GM19043 (cell line): ENCODE measurements around the gene GET3.
A peak's percentile ranks its signal among the peaks of the same experiment; 100 is the strongest.
"Not testable (repeated sequence)": the region's sequence is repeated elsewhere in the genome, so short reads cannot be mapped to it uniquely, and the experiment has no call there.

Experiments used
- ATAC-seq: cut with Tn5 transposase; IDR thresholded peaks from one replicate; pipeline ENCODE4 v1.9.1; 2021; ENCODE audit warnings: low read depth; ENCODE audit not compliant: unreplicated experiment

Gene GET3

DNA sequence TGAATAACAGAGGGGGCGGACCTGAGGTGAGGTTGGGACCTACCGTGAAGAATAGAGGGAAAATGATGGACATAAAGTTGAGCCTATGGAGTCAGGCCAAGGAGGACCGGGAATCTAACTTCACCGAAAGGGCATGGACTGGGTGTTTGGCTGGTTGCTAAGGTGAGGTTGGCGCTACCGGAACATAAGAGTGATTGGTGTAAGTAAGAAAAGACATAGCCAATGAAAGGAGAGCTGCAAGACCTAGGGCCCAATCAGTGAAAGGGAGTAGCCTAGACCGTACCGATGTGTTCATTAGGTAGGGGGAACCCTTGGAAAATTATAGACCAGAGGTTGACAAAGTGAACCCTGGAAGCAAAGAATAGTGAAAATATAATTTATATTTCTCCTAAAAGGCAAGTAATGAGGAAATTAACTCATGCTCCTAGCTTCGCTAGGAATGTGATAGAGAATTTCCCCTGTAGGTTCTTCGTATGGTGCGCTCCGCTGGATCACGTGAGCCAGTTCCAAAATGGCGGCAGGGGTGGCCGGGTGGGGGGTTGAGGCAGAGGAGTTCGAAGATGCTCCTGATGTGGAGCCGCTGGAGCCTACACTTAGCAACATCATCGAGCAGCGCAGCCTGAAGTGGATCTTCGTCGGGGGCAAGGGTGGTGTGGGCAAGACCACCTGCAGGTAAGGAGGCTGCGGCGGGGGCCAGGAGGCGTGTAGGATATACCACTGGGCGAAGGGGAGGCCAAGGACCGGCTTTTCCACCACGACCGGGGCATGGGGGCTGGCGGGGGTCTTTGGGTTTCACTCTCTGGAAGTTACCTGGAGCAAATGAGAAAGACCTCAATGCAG lies at the start of gene GET3:
Gene GET3 (plus strand): TSS at position 503 of the 840 bp plus-strand sequence. CDS start 9 bp downstream, at position 512.
- peak; percentile 80 for ATAC-seq

DNA sequence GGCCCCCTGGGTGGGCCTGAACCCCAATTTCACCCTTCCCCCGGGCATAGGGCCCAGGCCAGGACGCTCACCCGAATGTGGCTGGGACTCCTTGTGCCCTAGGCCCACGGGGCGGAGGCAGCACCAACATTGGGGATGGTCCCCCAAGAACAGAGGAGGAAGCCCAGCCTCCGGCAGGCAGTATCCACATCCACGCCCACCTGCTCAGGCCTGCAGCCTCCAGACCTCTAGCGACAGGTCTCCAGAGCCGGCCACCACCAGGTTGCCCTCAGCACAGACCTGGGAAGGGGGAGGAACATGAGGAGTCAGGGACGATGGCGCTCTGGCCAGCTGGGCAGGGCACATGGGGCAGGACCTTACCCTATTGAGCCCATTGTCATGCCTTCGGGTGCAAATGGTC lies 48.3 kb upstream of the GET3 start:
- ATAC-seq: no peak

DNA sequence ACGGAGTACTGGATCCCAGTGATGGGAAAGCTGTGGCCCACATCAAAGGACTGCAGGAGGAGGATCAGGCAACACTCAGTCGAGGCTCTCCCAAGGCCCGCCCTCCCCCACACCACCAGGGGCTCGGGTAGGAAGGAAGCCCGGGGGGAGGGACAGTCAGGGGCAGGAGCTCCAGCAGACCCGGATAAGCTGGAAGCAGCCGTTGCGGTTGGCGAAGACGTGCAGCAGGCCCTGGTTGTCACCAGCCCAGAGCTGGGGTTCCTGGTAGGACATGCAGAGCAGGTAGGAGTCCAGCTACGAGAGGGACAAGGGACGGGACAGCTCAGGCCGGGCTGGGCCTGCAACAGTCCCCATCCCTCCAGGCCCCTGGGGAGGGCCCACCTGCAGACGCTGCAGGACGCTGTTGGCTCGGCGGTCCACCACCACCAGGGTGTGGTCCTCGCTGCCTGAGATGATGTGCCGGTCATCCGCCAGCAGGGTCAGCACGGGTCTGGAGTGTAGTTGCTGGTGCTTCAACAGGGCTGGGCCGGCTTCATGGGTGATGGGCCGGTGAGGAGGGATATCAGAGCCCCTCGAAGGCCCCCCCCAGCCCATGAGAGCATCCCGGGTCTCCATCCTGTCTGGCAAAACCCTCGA lies 47.6 kb upstream of the GET3 start:
- no peak for ATAC-seq

DNA sequence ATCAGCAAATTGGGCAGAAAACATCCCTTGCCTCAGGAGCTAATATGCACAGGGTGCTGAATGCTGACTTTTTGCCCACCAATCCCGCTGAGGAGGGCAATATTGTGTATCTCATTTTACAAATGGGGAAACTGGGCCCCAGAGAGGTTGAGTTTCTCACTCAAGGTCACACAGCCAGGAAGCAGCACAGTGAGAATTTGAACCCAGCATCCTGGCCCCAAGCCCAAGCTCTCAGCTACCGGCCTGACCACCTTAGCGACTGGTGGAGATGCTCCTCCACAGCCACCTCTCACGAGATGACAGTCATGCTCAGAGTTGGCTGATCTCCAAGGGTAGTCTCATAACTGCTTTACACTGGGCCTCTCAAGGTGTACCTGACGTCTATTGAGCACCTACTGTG lies 44.3 kb upstream of the GET3 start:
- no peak for ATAC-seq

DNA sequence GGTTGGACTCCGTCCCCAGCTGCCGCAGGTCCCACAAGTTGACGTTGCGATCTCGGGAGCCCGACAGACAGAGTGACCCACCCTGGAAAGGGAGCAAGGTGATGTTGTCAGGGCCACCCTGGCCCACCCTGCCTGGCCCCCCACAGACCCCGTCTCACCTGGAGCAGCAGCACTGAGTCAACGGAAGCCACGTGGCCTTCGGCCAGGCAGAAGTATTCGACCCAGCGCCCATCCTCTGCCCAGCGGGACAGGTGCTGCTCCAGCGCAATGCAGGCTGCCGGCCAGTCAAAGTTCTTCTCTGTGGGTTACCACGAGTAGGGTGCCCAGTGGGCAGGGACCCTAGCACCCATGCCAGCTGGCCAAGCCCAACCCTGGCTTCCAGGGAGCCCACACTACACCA lies 42.7 kb upstream of the GET3 start:
- no peak for ATAC-seq

DNA sequence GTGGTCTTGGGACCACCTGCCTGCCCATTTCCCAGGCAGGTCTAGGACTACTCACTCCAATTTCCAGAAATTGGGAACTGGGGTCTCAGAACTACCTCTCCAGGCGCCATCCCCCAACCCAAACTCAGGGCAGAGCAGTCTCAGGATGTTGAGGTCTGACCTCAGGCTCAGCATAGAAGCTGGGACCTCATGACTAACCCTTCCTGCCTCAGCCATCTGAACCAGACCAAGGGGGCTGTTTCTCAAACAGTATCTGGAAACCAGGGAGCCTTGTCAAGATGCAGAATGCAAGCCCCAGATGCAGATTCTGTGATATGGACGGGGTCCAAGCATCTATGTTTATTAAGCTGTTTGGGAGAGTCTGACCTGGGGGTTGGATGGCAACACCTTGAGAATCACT lies 42.2 kb upstream of the GET3 start:
- ATAC-seq: no peak

DNA sequence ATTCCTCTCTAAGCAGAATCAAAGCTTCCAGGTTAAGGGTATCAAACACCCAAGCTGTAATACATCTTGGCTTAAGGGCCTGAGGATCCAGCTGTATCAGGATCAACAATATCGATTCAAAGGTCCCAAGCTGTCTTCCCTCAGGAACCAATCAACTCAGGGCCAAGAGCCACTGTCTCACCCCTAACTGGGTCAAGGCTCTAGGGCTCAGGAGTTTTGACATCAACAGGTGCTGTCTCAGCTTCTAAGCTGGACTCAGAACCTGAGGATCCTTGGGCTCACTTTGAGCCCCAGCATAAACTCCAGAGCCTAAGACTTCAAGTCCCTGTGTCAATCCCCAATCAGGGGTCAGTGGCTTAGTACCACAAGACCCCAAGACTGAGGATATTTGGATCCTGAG lies 41.8 kb upstream of the GET3 start:
- ATAC-seq: no peak

DNA sequence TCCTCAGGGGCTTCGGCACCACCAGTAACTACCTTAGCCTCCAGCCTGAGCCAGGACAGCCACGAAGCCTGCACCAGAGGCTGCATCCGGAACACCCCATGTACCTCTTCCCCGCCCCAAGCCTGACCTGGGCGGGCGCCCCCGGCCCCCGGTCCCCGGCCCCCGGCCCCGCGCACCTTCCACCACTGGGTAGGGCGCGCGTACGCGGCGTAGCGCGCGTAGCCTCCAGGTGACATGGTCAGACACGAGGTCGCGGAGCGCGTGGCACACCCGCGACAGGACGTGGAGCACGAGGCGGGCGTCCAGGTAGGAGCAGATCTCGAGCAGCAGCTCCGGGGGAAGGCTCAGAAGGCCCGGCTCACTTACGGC lies 41.3 kb upstream of the GET3 start:
- ATAC-seq: no peak

DNA sequence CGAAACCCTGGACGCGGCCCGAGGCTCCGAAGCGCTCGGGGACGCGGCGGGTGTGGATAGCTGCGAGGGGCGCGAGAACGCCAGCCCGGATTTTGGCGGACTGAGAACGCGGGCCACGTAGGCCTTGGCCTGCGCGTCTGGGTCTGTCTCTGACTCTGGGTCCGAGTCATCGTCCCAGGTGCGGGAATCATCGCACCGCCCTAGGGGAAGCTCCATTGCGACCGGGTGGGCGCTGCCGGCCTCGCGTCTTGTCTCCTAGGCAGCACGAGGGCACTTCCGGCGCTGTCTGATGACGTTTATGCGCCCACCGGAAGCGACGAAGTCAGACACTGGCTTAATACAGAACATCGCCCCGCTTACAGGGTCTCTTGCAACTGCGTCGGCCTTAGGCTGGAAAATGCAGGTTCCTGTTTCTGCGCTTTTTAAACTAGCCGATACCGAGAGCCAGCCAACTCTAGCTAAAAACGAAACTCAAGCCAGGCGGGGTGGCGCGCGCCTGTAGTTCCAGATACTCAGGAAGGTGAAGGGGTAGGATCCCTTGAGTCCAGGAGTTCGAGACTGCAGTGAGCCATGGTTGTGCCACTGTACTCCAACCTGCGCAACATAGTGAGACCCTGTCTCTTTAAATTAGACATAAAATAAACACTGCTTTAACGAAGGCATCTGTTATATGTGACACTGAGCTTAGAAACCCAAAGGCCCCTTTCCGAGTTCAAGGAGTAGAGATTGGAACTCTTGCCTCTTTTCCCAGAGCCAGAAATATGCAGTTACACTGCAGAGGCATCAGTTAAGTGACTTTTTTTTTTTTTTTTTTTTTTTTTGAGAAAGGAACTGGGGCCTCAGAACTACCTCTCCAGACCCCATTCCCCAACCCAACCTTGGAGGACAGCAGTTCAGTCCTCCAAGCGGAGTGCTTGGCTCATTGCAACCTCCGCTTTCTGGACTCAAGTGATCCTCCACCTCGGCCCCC lies 40.6 kb upstream of the GET3 start, which contains the start of gene FBXW9:
Gene FBXW9 (minus strand): TSS at position 266 of the 970 bp plus-strand sequence. CDS start 50 bp downstream, at position 216.
- peak; percentile 75 for ATAC-seq

DNA sequence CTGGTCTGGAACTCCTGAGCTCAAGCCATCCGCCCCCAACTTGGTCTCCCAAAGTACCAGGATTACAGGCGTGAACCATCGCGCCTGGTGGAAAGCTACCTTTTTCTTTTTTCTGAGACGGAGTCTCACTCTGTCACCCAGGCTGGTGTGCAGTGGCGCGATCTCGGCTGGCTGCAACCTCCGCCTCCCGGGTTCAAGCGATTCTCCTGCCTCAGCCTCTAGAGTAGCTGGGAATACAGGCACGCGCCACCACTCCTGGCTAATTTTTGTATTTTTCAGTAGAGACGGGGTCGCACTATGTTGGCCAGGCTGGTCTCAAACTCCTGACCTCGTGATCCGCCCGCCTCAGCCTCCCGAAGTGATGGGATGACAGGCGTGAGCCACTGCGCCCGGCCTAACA lies 39.9 kb upstream of the GET3 start:
- ATAC-seq: not testable (repeated sequence)

DNA sequence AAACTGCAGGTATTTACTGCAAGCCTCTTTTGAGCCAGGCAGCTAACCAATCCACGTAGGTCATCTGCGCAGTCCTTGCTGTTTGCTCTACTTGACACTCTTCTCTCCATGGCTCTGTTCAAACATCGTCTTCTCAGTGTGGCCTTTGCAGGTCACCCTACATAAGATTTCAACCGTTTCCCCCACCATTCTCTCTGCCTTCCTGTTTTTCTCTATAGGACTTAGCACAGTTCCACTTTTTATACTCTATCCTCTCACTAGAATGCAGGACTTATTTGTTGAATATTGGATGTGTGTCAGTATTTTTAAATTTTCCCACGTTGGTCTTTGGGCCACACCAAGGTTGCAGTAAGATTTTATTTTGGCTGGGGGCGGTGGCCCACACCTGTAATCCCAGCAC lies 39.2 kb upstream of the GET3 start:
- ATAC-seq: no peak

DNA sequence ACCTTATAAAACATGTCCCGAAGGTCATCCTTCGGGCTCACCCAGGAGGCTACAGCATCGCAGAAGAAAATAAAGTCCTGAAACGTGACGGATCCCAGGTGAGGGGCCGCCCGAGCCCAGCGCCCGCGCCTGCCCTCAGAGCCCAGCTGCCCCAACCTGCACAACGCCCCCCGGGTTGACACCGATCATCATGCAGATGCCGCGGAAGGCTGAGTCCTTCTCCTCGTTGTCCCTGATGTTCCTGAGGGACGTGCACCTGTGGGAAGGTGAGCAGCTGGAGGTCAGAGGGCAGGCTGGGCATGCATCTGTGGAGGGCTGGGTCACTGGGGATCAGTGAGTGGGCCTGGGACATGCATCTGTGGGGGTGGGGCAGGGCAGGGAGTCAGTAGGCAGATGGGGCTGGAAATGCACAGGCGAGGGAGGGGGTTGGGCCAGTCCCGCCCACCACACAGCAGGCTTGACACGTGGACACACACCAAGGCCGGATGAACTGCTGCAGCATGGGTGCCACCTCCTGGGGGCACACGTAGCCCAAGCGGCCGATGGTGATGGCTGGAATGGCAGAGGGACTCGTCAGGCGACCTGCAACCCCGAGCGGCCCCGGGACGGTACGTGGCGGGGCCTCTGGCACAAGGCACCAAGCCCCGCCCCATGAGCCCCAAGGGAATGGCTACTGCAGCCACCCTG lies 35.6 kb upstream of the GET3 start:
- ATAC-seq: no peak

DNA sequence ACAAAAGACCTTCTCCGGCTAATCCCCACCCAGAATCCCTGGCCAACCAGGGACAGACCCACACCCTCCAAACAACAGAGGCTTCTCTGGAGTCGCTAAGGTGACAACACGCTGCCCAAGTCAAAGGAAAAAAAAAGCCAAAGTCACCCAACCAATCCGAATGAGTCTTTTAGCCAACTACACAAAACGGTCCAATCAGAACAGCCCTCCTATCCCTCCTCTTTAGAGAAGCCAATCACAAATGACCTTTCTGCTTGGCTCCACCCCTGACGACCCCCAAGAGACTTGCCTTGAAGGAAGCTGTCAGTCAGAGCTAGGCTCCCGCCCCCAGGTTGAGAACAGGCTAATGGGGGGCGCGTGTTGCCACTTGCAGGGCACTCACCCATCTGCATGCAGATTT lies 34.3 kb upstream of the GET3 start:
- no peak for ATAC-seq

DNA sequence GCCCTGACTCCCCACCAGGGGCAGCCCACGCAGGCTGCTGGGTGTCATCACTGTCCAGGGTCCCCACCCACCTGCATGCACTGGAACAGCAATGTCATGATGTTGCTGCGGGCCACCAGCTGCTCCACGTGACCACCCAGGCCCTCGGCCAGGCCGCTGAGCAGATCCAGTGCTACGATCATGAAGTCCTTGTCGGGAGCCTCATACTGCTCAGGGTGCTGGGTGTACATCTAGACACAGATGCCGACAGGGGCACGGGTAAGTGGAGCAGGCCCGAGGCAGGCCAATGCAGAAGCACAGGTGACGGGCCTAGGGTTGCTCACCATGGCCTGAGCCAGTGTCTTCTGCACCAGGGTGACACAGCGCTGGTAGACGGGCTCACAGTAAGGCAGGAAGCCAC lies 32.1 kb upstream of the GET3 start:
- ATAC-seq: no peak

DNA sequence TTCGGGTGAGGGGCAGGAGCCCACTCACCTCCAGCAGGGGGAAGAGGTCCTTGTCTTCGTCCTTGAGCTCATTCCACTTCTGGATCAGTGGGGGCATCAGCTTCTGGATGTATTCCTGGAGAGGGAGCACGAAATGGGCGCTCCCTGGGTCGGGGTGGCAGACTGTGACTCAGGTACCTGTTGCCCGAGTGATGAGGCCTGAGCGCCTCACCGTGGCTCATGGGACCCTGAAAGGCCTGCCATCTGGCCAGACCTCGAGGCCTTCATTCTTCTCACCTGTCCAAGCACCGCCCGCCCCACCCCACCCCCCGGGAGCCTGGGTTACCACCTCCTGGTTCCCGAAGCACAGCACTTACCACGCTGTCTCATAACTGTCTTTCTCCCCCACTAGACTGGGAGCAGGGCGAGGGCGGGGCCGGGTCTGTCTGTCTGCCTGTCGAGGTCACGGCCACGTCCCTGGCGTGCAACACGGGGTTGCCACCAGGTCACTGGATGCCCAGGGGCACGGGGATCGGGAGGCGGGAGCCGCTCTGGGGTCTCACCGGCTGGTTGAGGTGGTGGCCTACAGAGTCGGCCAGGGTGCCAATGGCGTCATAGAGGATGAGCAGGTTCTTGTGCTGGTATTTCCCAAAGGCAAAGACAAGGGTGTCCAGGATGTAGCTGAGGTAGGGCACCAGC lies 31.5 kb upstream of the GET3 start:
- ATAC-seq: no peak

DNA sequence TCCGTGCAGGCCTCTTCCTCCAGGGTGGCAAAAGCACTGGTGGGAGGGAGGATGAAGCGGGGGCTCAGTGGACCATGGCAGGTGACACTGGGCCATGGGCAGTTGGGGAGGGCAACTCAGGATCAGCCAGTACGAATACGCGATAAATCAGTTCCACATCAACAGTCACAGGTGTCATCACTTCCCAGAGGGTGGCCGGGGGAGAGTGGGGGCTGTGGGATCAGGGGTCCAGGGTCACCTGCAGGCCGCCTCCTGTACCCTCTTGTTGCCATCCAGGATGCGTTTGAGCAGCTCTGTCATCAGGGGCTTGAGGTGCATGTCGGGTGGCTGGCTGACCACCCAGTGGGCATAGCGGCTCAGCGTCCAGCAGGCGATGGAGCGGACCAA lies 31.0 kb upstream of the GET3 start:
- no peak for ATAC-seq

DNA sequence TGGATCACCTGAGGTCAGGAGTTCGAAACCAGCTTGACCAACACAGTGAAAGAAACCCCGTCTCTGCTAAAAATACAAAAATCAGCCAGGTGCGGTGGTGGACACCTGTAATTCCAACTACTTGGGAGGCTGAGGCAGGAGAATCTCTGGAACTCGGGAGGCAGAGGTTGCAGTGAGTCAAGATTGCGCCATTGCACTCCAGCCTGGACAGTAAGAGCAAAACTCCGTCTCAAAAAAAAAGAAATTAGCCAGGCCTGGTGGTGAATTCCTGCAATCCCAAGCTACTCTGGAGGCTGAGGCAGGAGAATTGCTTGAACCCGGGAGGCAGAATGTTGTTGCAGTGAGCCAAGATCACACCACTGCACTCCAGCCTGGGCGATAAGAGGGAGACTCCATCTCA lies 28.7 kb upstream of the GET3 start:
- ATAC-seq: no peak

DNA sequence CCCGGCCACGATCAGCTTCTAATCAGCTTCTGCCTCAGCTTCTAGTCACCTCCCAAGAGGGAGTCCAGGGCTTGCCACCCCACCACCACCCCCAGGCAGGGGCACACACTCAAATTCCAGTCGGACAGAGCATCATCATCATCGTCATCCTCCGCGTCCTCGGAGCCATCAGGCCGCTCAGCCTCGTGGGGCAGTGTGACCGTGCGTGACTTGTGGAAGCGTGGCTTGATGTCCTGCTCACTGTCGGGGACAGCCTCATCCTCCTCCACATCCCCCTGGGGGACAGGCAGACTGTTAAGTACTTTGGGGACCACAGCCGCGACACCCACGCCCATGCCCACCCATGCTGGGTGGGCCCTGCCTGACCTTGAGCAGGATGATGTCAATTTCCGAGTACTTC lies 26.1 kb upstream of the GET3 start:
- no peak for ATAC-seq

DNA sequence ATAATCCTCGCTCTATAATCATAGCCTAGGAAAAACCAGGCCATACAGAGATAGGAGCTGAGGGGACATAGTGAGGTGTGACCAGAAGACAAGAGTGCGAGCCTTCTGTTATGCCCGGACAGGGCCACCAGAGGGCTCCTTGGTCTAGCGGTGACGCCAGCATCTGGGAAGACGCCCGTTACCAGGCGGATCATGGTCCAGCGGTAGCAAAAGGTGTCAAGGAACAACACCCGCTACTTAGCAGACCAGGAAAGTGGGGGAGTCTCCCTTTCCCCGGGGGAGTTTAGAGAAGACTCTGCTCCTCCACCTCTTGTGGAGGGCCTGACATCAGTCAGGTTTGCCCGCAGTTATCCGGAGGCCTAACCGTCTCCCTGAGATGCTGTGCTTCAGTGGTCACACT lies 25.2 kb upstream of the GET3 start:
- ATAC-seq: not testable (repeated sequence)

DNA sequence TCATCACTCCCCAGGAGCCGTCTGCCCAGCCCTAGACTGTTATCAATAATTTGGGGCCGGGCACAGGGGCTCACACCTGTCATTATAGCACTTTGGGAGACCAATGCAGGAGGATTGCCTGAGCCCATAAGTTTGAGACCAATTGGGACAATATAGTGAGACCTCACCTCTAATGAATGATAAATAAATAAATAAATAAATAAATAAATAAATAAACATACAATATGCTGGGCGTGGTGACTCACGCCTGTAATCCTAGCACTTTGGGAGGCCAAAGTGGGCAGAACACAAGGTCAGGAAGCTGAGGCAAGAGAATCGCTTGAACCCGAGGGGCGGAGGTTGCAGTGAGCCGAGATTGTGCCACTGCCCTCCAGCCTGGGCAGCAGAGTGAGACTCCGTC lies 24.0 kb upstream of the GET3 start:
- ATAC-seq: not testable (repeated sequence)
